KBM-7 (cell line): ENCODE results near the gene GALR1.

Experiments
- DNase-seq: peaks from one replicate; pipeline ENCODE4 v3.0.0-alpha.2; 2015
- in situ Hi-C: fragments of 300-500 bp; cut with MboI; formaldehyde crosslinking; loops from 2 replicates; pipeline ENCODE4 v1.14.3; 2020; ENCODE audit warnings: low sequenced_read_pairs, low pct_unique_long_range_greater_than_20kb, mixed read lengths

Gene GALR1

GRCh38 chr18:77314511-77314910 is 64.9 kb downstream of the GALR1 start:
- in situ Hi-C loops: no loop called here
- DNase-seq: no peak

- in situ Hi-C loops: no loop called here
- no peak for DNase-seq
Measured at GRCh38 chr18:77314952-77315351, 65.3 kb downstream of the GALR1 start.

- in situ Hi-C loops: no loop called here
- no peak for DNase-seq
Measured at GRCh38 chr18:77316008-77316407, 66.4 kb downstream of the GALR1 start.

- DNase-seq: no peak
- in situ Hi-C loops: no loop called here
Measured at GRCh38 chr18:77316641-77317040, 67.0 kb downstream of the GALR1 start.

GRCh38 chr18:77320971-77321559 is 71.4 kb downstream of the GALR1 start:
- DNase-seq: no peak
- in situ Hi-C loops: no loop called here

GRCh38 chr18:77321823-77322805 is 72.5 kb downstream of the GALR1 start:
- no peak for DNase-seq
- in situ Hi-C loops: no loop called here

GRCh38 chr18:77323640-77324299 is 74.1 kb downstream of the GALR1 start:
- no peak for DNase-seq
- in situ Hi-C loops: no loop called here
